ENCODE data around the gene MBD3L3. TPM values are rescaled to one million over a fixed set of nuclear protein-coding genes. Genes with fewer than 3 reads are reported as not detected.
"Not testable (repeated sequence)": the region's sequence is repeated elsewhere in the genome, so short reads cannot be mapped to it uniquely, and the experiment has no call there.

Gene MBD3L3
- polyA plus RNA-seq (not detected in 2 replicates), polyA minus RNA-seq (not detected in 2 replicates)

- H3K4me2 ChIP-seq (ENCODE audit: low read length), result not testable (repeated sequence)
These were observed at the start of gene MBD3L3 for GRCh38 chr19:7058576-7058975. Gene MBD3L3, minus strand, starts transcription at chr19:7058676. Its CDS starts 71 bp downstream, at chr19:7058605.

GRCh38 chr19:7106711-7107657 lies 48.5 kb upstream of the MBD3L3 start:
- Histone ChIP-seq H3K27me3 (ENCODE audit: insufficient read depth, low read depth, low read length) (no peaks in the 10 kb centered on the region), H2AFZ (ENCODE audit: low read depth, low read length) (no peak overlapping the region), H3K4me3 (ENCODE audit: low read length) (no peak overlapping the region), H3K9me3 (ENCODE audit: low read length) (no peaks in the 10 kb centered on the region), H3K4me2 (ENCODE audit: low read length) (no peak overlapping the region), H4K20me1 (ENCODE audit: insufficient read depth) (no peaks in the 10 kb centered on the region), H3F3A (ENCODE audit: insufficient read depth, low read length, poor library complexity, severe bottlenecking) (no peaks in the 10 kb centered on the region), H3K36me3 (ENCODE audit: insufficient read depth, low read length) (no peaks in the 10 kb centered on the region), H3K79me2 (replicated peaks; ENCODE audit: insufficient read depth, low read length) (no peaks in the 10 kb centered on the region), H3K9me2 (ENCODE audit: insufficient read depth, low read length) (no peaks in the 10 kb centered on the region), H3K27ac (ENCODE audit: low read length) (no peak overlapping the region), H3K9ac (ENCODE audit: low read length) (no peak overlapping the region)
- TF ChIP-seq RAD21 (conservative IDR thresholded peaks at IDR 0.05), result no peak
- TF ChIP-seq EP300 (conservative IDR thresholded peaks at IDR 0.05; ENCODE audit: poor library complexity, severe bottlenecking), result no peak

More at GRCh38 chr19:7058576-7058975, at the start of gene MBD3L3:
- H3K27me3 ChIP-seq (ENCODE audit: insufficient read depth, low read depth, low read length); H2AFZ ChIP-seq (ENCODE audit: low read depth, low read length); H4K20me1 ChIP-seq (ENCODE audit: insufficient read depth); H3K4me3 ChIP-seq (ENCODE audit: low read length); H3K9me3 ChIP-seq (ENCODE audit: low read length); H3K27ac ChIP-seq (ENCODE audit: low read length); H3K9ac ChIP-seq (ENCODE audit: low read length); H3K79me2 ChIP-seq (replicated peaks; ENCODE audit: insufficient read depth, low read length); H3K36me3 ChIP-seq (ENCODE audit: insufficient read depth, low read length); H3F3A ChIP-seq (ENCODE audit: insufficient read depth, low read length, poor library complexity, severe bottlenecking); H3K9me2 ChIP-seq (ENCODE audit: insufficient read depth, low read length): not testable (repeated sequence)

DNA sequence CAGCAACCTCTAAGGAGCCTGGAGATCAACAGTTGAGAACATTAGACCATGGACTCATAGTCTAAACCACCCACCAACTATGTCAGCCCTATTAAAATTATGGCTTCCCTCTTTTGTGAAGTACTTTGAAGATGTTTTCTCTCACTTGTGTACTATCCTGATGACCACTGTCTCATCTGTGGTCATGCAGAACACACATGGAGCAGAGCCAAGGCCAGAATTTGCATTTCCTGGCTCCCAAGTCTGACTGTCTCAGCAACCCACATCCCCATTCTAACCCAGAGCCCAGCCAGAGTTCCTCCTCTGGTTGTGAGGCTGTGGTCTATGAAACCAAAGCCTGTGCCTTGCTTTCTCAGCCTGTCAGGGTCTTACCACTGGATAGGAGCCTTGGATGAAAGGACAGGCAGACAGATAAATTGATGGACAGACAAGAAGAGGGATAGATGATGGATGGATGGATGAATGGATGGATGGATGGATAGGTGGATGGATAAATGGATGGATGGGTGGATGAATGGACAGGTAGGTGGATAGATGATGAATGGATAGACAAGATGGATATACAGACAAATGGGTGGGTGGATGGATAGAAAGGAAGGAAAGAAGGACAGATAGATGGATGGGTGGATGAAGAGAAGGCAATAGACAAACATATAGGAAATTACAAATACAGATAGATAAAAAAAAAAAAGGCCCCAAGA lies 46.4 kb upstream of the MBD3L3 start:
- no peaks in the 10 kb centered on the region for H3K9me2 ChIP-seq (ENCODE audit: insufficient read depth, low read length)
- no peak overlapping the region for H3K27ac ChIP-seq (ENCODE audit: low read length)
- no peak overlapping the region for H2AFZ ChIP-seq (ENCODE audit: low read depth, low read length)
- H3K4me2 ChIP-seq (ENCODE audit: low read length), result no peak overlapping the region
- TF ChIP-seq REST (IDR thresholded peaks at IDR 0.05; ENCODE audit: borderline replicate concordance) (no peak), MXI1 (conservative IDR thresholded peaks at IDR 0.05; ENCODE audit: poor library complexity, severe bottlenecking) (no peak), TAF1 (IDR thresholded peaks at IDR 0.05; ENCODE audit: low read depth) (no peak), EZH2 (IDR thresholded peaks at IDR 0.05; ENCODE audit: borderline replicate concordance, insufficient read depth, low read length, poor library complexity, severe bottlenecking) (no peak), RAD21 (conservative IDR thresholded peaks at IDR 0.05) (no peak), SMC3 (conservative IDR thresholded peaks at IDR 0.05; ENCODE audit: poor library complexity) (no peak), EP300 (conservative IDR thresholded peaks at IDR 0.05; ENCODE audit: poor library complexity, severe bottlenecking) (no peak), POLR2AphosphoS5 (IDR thresholded peaks at IDR 0.05) (no peak)
- TF ChIP-seq, protein P1, sequence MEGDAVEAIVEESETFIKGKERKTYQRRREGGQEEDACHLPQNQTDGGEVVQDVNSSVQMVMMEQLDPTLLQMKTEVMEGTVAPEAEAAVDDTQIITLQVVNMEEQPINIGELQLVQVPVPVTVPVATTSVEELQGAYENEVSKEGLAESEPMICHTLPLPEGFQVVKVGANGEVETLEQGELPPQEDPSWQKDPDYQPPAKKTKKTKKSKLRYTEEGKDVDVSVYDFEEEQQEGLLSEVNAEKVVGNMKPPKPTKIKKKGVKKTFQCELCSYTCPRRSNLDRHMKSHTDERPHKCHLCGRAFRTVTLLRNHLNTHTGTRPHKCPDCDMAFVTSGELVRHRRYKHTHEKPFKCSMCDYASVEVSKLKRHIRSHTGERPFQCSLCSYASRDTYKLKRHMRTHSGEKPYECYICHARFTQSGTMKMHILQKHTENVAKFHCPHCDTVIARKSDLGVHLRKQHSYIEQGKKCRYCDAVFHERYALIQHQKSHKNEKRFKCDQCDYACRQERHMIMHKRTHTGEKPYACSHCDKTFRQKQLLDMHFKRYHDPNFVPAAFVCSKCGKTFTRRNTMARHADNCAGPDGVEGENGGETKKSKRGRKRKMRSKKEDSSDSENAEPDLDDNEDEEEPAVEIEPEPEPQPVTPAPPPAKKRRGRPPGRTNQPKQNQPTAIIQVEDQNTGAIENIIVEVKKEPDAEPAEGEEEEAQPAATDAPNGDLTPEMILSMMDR (IDR thresholded peaks at IDR 0.05; ENCODE audit: poor library complexity, severe bottlenecking), result no peak
- no peaks in the 10 kb centered on the region for H3F3A ChIP-seq (ENCODE audit: insufficient read depth, low read length, poor library complexity, severe bottlenecking)
- H4K20me1 ChIP-seq (ENCODE audit: insufficient read depth), result no peaks in the 10 kb centered on the region
- no peaks in the 10 kb centered on the region for H3K79me2 ChIP-seq (replicated peaks; ENCODE audit: insufficient read depth, low read length)
- no peak overlapping the region for H3K9ac ChIP-seq (ENCODE audit: low read length)
- no peaks in the 10 kb centered on the region for H3K27me3 ChIP-seq (ENCODE audit: insufficient read depth, low read depth, low read length)
- H3K4me3 ChIP-seq (ENCODE audit: low read length), result no peak overlapping the region
- H3K9me3 ChIP-seq (ENCODE audit: low read length), result no peaks in the 10 kb centered on the region
- no peaks in the 10 kb centered on the region for H3K36me3 ChIP-seq (ENCODE audit: insufficient read depth, low read length)

All from neural cell (in vitro differentiated cells).